ENCODE measurements around the gene CCS.
"Not testable (repeated sequence)": the region's sequence is repeated elsewhere in the genome, so short reads cannot be mapped to it uniquely, and the experiment has no call there.

The CCS gene

DNA sequence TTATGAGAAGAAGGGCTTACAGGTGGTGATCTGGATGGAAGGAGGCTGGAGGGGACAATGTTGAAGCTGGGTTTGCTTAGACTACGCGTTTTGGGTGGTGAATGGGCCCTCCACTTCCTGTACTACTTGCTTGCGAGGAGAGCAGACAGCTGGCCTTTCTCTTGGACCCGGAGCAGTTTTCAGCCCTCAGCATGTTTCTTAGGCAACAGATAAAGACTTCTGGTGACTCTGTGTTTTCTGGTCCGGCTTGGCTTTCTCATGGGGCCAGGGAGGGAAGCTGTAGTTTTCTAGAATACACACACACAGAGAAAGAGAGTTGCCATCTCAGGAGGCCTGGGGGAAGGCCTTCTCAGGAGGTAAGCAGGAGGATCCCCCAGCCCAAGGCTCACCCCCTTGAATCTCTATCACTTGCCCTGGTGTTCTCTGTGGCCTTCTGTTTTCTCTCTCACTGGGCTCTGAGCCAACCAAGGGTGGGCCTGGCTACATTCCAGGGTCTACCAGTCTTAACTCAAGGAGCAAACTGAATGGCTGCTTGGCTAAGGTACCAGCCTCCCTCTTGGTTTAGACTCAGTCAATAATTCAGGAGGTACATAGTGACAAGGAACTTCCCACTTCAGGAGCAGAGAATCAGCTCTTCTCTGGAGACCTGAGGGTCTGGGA, 2.4 kb downstream of the CCS start:
- no peak for DNase-seq

DNA sequence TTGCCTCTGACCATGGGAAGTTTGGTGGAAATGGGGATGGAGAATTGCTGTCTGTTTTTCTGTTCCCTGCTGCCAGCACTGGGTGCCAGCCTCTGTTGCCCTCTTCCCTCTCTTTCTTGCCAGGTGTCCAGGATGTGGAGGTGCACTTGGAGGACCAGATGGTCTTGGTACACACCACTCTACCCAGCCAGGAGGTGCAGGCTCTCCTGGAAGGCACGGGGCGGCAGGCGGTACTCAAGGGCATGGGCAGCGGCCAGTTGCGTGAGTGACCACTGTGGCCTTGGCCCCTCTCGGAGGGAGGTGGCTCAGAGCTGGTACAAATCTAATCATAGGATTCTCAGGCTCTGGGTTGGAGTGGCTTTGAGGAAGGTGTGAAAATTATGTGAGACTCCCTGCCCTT, 6.0 kb downstream of the CCS start:
- no peak for DNase-seq

DNA sequence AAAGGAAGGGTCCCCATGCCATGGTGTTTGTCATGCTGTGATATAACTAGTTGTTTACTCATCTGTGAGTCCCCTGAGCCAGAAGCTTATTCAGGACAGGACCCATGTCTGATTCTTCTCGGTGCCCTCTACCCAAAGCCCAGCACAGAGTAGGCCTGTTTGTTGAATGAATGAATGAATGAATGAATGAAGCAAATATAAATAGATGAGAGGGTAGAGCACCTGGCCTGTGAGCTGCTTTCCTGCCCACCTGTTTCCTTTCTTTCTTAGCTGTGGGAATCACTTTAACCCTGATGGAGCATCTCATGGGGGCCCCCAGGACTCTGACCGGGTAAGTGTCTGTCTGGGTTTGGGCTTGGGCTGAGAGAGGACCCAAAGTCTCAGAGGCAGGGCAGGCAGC, 7.2 kb downstream of the CCS start:
- no peak for DNase-seq

DNA sequence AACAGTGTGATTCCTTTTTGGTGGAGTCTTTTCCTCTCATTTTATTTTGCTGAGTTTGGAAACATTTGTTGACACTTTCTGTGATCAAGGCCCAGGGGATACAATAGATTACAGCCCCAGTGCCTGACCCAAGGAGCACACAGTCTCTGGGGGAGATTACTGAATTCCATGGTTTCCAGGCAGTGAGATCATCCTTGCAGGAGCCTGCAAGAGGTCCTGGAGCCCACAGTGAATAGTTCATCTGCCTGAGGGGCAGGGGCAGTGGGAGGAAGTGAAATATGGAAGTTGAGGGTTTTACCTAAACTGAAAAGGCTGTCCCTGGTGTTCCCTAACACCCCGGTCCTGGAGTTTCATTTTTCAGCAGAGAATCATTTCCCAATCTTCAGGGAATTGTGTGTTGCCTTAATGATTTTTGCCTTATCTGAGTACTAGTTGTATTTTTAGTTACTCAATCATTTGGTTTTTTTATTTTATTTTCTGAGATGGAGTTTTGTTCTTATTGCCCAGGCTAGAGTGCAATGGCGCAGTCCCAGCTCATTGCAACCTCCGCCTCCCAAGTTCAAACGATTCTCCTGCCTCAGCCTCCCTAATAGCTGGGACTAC, 7.7 kb downstream of the CCS start:
- DNase-seq: no peak

DNA sequence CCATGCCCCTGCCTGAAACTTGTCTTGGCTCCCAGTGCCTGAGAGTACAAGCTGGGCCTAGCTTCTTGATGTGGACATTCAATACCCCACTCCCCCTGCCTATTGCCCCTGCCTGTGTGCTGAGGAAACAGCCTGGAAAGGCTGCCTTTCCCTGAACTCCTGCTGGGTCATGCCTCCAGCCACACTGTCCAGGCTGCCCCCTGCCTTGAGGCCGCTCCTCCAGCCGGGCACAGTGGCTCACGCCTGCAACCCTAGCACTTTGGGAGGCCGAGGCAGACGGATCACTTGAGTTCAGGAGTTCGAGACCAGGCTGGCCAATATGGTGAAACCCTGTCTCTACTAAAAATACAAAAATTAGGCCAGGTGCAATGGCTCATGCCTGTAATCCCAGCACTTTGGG, 10.1 kb downstream of the CCS start:
- DNase-seq: no peak

DNA sequence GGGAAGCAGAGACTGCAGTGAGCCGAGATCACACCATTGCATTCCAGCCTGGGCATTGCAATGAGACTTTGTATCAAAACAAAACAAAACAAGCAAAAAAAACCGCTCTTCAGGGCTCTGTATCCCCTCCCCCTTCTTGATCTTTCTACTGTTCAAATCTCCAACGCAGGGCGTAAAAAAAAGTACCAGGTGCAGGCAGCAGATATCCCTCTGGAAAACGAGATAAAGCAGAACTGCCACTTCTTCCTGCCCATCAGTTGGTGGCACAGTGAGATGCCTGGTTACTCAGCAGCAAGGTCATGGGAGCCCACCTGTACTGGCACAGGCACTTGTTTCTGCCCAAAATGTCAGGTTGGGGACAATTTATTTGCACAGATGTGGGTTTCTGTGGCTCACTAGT, 11.2 kb downstream of the CCS start:
- no peak for DNase-seq

DNA sequence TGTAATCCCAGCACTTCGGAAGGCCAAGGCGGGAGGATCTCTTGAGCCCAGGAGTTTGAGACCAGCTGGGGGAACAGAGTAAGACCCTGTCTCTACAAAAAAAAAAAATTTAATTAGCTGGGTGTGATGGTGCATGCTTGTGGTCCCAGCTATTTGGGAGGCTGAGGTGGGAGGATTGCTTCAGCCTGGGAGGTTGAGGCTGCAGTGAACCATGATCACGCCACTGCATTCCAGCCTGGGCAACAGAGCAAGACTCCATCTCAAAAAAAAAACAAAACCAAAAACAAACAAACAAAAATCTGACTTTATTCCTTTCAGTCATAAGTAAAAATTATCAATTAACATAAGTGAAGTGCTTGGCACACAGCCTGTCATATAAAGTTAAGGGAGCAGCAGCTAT, 13.6 kb downstream of the CCS start:
- not testable (repeated sequence) for DNase-seq

DNA sequence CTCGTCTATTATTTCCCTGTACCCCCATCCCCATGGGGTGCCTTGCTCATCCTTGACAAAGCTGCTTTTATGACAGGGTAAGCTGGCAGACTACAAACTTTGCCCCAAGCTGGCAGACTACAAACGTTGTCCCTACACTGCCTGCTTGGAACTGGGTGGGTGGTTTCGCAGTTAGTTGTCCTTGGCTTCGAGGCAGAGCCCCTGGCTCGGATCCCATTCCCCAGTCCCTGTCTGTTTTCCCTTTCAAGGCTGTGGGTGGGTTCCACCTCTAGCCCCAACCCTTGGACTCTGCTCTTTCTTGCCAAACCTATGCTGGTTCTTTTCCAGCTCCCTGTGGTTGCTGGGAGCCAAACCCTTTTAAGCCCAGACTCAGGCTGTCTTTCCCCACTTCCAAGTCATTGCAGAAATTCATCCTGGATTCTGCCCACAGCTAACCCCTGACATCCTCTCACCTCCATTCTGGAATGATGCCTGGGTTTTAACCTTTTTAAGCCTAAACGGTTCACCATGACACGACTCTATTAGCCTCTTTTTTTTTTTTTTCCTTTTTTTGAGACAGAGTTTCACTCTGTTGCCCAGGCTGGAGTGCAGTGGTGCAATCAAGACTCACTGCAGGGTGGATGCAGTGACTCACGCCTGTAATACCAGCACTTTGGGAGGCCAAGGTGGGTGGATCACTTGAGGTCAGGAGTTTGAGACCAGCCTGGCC, 14.3 kb downstream of the CCS start:
- DNase-seq: no peak

DNA sequence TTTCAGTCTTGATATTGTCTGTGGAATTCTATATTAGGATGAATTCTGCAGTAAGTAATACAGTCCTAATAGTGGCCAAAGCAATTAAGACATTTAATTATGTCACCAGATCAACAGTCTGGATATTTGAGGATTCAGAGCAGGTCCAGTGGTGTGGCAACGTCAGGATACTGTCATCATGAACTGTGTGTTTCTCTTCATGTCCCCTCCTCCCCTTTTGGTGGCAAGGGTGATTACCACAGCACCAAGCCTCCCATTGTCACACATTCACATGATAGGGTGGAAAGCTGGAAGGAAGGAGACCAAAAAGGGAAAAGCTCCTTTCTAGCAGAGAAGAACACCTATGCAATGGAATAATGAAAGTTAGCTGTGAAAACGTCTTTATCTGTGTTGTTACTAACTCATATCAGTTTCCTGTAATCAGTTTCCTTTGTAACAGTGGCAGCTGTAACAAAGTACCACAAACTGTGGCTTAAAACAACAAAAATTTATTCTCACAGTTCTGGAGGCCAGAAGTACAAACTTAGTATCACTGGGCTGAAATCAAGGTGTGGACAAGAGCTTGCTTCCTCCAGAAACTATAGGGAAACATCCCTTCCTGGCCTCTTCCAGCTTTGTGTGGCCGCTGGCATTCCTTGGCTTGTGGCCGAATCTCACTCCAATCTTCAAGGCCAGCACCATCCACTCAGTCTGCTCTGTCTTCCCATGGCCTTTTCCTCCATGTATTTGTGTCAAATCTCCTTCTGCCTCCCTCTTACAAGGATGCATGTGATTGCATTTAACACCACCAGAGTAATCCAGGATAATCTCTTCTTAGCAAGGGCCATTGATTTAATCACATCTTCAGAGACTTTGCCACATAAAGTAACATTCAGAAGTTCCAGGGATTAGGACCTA, 17.0 kb downstream of the CCS start:
- DNase-seq: no peak

DNA sequence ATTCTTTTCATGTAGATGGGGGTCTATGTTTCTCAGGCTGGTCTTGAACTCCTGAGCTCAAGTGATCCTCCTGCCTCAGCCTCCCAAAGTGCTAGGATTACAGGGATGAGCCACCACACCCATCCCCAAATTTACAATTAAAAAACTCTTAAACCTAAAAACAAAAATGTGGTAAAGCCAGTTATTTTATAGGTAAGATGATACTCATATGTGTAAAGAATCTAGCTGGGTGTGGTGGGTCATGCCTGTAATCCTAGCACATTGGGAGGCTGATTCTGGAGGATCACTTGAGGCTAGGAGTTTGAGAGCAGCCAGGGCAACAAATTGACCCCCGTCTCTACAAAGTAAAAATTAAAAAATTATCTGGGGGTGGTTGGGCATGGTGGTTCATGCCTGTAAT, 19.5 kb downstream of the CCS start:
- no peak for DNase-seq

DNA sequence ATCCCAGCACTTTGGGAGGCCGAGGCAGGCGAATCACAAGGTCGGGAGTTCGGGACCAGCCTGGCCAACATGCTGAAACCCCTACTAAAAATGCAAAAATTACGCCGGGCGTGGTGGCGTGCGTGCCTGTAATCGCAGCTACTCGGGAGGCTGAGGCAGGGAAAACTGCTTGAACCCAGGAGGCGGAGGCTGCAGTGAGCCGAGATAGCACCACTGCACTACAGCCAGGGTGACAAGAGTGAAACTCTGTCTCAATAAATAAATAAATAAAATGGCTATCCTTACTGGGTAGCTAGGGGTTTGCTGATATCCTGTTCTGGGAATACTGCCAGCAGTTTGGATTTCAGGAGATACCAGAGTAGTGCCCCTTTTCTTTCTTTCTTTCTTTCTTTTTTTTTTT, 21.1 kb downstream of the CCS start:
- DNase-seq: no peak

DNA sequence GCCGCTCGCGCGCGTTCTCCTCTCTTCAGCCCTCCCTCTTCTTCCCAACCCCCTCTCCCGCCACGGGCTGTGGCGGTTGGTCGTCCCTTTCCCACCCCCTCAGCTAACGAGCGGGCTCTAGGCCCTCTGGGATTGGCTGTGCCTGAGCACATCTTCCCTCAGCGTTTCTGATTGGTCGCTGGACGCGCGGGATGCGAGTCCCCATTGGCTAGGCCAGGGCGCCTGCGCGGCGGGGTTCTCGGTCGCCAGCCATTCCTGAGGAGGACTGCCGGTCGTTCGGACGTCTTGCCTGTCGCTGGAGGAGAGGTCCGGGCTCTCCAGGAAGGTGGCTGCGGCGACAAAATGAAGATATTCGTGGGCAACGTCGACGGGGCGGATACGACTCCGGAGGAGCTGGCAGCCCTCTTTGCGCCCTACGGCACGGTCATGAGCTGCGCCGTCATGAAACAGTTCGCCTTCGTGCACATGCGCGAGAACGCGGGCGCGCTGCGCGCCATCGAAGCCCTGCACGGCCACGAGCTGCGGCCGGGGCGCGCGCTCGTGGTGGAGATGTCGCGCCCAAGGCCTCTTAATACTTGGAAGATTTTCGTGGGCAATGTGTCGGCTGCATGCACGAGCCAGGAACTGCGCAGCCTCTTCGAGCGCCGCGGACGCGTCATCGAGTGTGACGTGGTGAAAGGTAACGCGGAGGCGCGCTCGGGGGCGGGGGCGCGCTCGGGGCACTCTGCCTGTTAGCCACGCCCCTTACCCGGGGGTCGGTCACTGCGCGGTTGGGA, 23.6 kb downstream of the CCS start, which contains the start of gene RBM14:
Gene RBM14, plus strand, starts transcription at position 252 of the 776 bp plus-strand sequence. Its CDS starts 91 bp downstream, at position 343.
- peak; percentile 98 for DNase-seq

DNA sequence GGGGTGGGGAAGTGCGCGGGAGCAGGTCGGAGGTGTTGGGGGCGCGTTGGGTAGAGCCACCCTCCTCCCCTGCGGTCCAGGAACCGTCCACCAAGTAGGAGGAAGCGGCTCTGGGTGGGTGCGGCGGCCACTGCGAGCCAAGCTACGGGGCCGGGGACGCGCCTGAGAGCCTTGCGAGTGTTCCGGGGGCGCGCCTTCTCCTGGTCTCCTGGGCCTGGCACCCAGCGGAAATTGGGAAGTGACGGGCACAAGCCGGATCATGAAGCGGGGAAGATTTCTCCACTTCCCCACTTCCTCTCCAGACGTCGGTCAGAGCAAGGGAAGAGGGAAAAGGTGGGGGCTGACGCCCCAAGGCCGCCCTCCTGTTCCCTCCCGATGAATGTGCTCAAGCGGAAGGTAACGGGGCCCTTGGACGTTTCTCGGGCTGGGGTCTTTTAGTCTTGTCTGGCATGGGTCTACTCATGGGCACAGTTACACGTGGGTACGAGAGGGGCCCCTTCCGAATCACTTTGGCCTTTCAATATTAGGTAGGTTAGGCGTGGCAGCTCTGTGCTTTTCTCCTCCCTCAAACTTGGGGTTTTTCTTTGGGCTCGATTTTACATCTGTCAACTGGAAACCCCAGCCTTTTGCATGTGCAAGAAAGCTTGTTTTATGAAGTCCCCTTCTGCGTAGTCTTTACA, 24.3 kb downstream of the CCS start:
- DNase-seq: no peak

DNA sequence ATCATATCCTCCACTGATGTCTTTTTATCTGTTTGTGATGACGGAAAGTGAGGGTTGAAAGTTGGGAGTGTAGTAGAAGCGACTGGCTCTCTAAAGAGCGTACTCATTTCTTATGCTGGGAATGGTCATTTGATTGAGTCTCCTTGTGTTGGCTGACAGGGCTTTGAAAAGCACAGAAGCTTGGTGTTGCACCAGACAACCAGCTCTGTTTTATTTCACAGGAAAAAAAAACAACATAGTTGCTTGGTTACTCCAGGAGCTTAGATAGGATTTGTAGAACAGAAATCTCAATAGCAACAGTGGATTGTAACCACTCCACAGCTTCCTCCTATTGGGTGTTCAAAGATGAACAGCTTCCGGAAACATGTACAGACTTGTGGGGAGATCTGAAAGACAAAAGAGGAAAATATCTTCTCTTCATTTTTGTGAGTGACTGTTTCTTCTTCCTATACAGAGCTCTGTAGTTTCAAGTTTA, 26.1 kb downstream of the CCS start:
- no peak for DNase-seq

DNA sequence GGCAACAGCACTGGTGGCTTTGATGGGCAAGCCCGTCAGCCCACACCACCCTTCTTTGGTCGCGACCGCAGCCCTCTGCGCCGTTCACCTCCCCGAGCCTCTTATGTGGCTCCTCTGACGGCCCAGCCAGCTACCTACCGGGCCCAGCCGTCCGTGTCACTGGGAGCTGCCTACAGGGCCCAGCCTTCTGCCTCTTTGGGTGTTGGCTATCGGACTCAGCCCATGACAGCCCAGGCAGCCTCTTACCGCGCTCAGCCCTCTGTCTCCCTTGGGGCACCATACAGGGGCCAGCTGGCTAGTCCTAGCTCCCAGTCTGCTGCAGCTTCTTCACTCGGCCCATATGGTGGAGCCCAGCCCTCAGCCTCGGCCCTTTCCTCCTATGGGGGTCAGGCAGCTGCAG, 31.5 kb downstream of the CCS start:
- no peak for DNase-seq

DNA sequence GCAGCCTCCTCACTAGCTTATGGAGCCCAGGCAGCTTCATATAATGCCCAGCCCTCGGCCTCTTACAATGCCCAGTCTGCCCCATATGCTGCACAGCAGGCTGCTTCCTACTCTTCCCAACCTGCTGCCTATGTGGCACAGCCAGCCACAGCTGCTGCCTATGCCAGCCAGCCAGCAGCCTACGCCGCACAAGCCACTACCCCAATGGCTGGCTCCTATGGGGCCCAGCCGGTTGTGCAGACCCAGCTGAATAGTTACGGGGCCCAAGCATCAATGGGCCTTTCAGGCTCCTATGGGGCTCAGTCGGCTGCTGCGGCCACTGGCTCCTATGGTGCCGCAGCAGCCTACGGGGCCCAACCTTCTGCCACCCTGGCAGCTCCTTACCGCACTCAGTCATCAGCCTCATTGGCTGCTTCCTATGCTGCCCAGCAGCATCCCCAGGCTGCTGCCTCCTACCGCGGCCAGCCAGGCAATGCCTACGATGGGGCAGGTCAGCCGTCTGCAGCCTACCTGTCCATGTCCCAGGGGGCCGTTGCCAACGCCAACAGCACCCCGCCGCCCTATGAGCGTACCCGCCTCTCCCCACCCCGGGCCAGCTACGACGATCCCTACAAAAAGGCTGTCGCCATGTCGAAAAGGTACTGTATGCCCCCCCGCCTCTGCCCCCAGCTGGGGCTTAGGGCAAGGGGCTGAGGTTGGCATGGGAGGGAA, 32.2 kb downstream of the CCS start:
- DNase-seq: no peak

DNA sequence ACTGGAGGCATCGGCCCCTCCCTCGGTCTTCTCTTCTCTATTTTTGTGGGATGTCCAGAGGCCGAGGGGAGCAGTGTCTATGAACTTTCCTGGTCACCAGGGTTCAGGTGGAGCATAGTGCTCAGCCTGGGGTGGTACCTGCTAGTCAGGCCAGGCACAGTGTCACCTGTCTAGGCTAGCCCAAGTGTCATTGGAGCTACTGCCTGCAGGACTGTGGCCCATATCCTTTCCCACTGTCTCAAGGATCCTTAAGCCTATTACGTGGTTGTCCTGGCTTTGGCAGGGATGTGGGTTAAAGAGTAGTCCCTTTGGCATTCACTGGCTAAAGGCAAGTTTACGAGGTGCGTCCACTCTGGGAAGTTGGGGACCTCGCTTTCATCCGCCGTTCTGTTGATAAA, 32.8 kb downstream of the CCS start:
- no peak for DNase-seq

DNA sequence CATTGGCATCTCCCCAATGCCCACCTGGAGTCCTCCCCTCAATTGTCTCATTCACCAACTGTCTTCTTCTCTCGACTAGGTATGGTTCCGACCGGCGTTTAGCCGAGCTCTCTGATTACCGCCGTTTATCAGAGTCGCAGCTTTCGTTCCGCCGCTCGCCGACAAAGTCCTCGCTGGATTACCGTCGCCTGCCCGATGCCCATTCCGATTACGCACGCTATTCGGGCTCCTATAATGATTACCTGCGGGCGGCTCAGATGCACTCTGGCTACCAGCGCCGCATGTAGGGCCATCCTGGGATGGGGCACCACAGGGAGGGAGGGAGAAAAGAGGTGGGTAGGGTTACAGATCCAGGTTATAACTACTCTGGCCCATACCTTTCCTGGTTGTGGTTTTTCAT, 33.4 kb downstream of the CCS start:
- DNase-seq: no peak

DNA sequence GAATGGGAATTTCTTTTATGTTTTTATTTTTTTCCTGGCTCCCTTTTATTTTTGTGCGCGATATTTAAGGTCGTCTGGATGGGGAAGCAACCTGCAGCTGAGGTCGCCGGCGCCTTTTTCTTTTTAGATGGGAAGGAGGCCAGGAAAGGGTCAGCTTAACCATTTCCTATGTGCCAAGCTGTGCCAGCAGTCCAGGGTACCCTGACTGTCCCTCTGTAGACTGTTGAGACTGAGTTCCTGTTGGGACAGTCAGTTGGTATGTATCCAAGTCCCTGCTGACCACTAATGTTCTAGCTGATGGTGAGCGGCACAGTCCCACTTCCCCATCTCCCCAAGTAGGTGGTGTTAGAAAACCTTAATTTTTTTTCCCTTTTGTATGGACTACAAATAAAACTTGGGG, 33.9 kb downstream of the CCS start:
- no peak for DNase-seq

DNA sequence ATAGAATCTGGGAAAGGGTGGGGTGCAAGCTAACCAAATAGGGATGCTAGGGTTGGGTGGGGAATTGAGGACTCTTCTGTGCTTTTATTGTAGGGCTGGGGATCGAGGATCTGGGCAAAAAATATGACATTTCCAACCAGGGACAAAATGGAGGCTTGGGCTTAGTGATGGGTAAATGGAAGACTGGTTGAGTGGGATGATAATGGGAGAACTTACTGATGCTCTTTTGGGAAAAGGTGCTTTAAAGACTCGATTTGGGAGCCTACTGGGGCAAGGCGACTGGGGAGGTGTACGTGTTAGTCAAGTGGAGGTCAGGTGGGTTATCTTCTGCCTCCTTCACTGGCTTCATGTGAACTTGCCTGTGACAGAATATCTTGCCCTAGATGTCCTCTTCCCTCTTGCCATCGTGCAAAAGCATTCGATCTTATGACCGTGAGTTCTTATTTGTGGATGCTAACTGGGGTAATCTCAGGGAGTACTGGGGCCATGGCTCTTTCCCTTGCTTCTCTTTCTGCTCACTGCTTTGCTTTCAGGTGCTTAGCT, 35.1 kb downstream of the CCS start:
- no peak for DNase-seq

DNA sequence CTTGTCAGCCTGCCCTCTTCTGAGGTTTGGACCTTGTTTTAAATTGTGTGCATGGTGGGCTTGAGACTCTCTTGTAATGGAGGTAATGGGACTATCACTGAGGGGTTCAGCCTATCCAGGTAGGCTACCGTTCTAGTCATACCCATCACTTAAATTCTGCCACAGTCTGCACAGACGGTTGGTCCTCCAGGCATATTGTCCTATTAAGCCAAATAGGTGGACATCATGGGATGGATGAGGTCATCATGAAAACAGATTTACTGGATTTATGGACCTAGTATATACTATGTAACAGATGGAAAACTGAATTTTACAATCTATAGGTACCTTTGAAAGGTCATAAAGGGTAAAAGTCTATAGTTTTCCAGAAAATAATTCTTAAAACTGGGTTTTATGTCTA, 36.4 kb downstream of the CCS start:
- DNase-seq: no peak

Measured in stimulated activated naive CD4-positive, alpha-beta T cell treated with Interleukin-2 at 50 U/mL for 16 hours (primary cell).